NT2/D1 (cell line): ENCODE data around the gene CLIC5.

Source experiments
- SUZ12 ChIP-seq: IDR thresholded peaks from 2 replicates; pipeline ENCODE4 v1.6.1; 2011; ENCODE audit not compliant: insufficient read length, insufficient read depth; ENCODE audit errors: extremely low read depth
- YY1 ChIP-seq: IDR thresholded peaks from 2 replicates; pipeline ENCODE4 v1.6.1; 2011; ENCODE audit not compliant: insufficient read length, insufficient read depth
- ZNF274 ChIP-seq: IDR thresholded peaks from 2 replicates; pipeline ENCODE4 v1.6.1; 2011; ENCODE audit warnings: mild to moderate bottlenecking, low read depth, low read length

DNA sequence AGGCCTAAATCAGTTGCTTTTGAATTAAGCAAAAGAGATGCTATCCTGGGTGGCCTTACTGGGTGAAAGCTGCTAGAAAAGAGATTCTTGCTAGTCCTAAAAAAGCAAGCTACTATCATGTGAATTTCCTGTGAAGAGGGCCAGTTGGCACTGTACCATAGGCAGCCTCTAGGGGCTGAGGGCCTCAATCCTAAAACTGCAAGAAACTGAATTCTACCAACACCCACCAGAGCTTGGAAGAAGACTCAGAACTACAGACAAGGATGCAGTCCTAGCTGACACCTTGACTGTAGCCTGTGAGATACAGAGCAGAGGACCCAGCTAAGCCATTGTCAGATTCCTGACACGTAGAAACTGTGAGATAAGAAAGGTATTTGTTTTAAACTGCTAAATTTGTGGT, 24.5 kb downstream of the CLIC5 start:
- TF ChIP-seq YY1 (no peak), SUZ12 (no peak), ZNF274 (no peak)
